DOHH2 (cell line): ENCODE measurements around the gene THAP4.

ENCODE experiments used
- EZH2phosphoT487 ChIP-seq: fragments of 200-600 bp; sonication (generic); IDR thresholded peaks from 2 replicates; pipeline ENCODE4 v1.6.1; 2017; ENCODE audit warnings: borderline replicate concordance, mild to moderate bottlenecking, antibody characterized with exemption, low read length, moderate library complexity, mixed read lengths
- TF ChIP-seq, protein P1 (sequence below): fragments of 200-600 bp; sonication (generic); IDR thresholded peaks from one replicate; pipeline ENCODE4 v1.5.1; 2014; ENCODE audit warnings: antibody characterized with exemption, mild to moderate bottlenecking, low read depth, low read length; ENCODE audit not compliant: poor library complexity, severe bottlenecking

GRCh38 chr2:241565411-241565810, 71.5 kb downstream of the THAP4 start:
- TF ChIP-seq, protein P1, sequence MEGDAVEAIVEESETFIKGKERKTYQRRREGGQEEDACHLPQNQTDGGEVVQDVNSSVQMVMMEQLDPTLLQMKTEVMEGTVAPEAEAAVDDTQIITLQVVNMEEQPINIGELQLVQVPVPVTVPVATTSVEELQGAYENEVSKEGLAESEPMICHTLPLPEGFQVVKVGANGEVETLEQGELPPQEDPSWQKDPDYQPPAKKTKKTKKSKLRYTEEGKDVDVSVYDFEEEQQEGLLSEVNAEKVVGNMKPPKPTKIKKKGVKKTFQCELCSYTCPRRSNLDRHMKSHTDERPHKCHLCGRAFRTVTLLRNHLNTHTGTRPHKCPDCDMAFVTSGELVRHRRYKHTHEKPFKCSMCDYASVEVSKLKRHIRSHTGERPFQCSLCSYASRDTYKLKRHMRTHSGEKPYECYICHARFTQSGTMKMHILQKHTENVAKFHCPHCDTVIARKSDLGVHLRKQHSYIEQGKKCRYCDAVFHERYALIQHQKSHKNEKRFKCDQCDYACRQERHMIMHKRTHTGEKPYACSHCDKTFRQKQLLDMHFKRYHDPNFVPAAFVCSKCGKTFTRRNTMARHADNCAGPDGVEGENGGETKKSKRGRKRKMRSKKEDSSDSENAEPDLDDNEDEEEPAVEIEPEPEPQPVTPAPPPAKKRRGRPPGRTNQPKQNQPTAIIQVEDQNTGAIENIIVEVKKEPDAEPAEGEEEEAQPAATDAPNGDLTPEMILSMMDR: no peak
- no peak for TF ChIP-seq EZH2phosphoT487
